Measurements from ENCODE around the gene HERPUD2.

- TF ChIP-seq CTCF (IDR thresholded peaks at IDR 0.05): no peak
- TF ChIP-seq EZH2 (IDR thresholded peaks at IDR 0.05; ENCODE audit: borderline replicate concordance, insufficient read depth, low read depth, low read length, poor library complexity, severe bottlenecking): no peak
These were observed 13.5 kb downstream of the HERPUD2 start for GRCh38 chr7:35681231-35682029.
